Parathyroid adenoma (tissue), 2 donors: ENCODE data around the gene RUBCN.
A peak's percentile ranks its signal among the peaks of the same experiment; 100 is the strongest.

ENCODE experiments used
- H2AFZ ChIP-seq: fragments of 300-600 bp; sonication (generic); one replicate; pipeline ENCODE4 v1.7.0; 2017; ENCODE audit warnings: antibody characterized with exemption, mild to moderate bottlenecking
- H3K27ac ChIP-seq: fragments of 300-600 bp; sonication (generic); one replicate; pipeline ENCODE4 v1.7.0; 2017
- H3K27me3 ChIP-seq: fragments of 300-600 bp; sonication (generic); one replicate; pipeline ENCODE4 v1.7.0; 2017; ENCODE audit warnings: low read length; ENCODE audit not compliant: control insufficient read depth, insufficient read depth
- H3K36me3 ChIP-seq: fragments of 300-600 bp; sonication (generic); one replicate; pipeline ENCODE4 v1.7.0; 2017; ENCODE audit warnings: low read length; ENCODE audit not compliant: control insufficient read depth, insufficient read depth
- H3K4me1 ChIP-seq: fragments of 300-600 bp; sonication (generic); one replicate; pipeline ENCODE4 v1.7.0; 2017; ENCODE audit warnings: control low read depth
- H3K4me2 ChIP-seq: fragments of 300-600 bp; sonication (generic); one replicate; pipeline ENCODE4 v1.7.0; 2017; ENCODE audit warnings: low read length
- H3K4me3 ChIP-seq: fragments of 300-600 bp; sonication (generic); one replicate; pipeline ENCODE4 v1.7.0; 2017; ENCODE audit warnings: low read depth, low read length
- H3K79me2 ChIP-seq: fragments of 300-600 bp; sonication (generic); one replicate; pipeline ENCODE4 v1.7.0; 2017; ENCODE audit warnings: control low read depth
- H3K9ac ChIP-seq: fragments of 300-600 bp; sonication (generic); one replicate; pipeline ENCODE4 v1.7.0; 2017; ENCODE audit warnings: mild to moderate bottlenecking
- H3K9me3 ChIP-seq: fragments of 300-600 bp; sonication (generic); one replicate; pipeline ENCODE4 v1.7.0; 2017; ENCODE audit warnings: low read length; ENCODE audit not compliant: control insufficient read depth
- TF ChIP-seq, protein P1 (sequence below): fragments of 300-600 bp; sonication (generic); IDR thresholded peaks from one replicate; pipeline ENCODE4 v1.7.0; 2017; ENCODE audit warnings: antibody characterized with exemption, mild to moderate bottlenecking
- donor health status: primary hyperparathyroidism.

RUBCN gene

DNA sequence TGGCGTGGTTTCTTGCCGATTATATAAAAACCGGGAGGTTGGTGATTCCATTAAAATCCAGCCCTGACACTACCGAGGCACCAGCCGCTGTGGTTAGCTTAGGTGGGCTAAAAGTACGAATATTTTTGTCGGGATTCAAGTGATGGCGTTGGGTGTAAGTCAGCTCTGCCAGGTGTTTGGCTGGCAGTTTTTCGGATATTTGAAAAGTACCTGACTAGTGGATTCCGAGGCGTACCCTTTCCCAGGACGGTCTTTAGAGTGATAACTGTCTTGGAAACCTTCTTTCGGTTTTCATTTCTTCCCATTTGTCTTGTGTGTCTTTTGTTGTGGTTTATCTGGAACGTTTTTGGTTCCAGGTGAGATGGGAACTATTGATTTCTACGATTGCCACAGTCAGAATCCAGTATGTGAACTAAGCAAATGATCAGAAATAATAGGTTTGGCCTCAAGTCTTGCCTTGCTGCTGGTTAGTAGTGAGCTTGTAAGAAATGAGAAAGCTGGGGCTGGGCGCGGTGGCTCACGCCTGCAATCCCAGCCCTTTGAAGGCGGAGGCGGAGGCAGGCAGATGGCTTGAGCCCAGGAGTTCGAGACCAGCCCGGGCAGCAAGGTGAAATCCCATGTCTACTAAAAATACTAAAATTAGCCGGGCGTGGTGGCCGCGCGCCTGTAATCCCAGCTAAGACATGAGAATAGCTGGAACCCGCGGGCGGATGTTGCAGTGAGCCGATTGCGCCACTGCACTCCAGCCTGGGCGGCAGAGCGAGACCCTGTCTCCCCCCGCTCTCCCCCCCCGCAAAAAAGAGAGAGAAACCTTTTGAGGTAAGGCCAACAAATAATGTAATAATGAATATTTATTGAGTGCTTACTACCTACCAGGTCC, 14.4 kb upstream of the RUBCN start:
- H3K9me3 ChIP-seq: no peaks in the 10 kb centered on the region
- H3K4me3 ChIP-seq: peak overlapping the region; percentile 86
- peak overlapping the region; percentile 92 for H2AFZ ChIP-seq
- H3K36me3 ChIP-seq: no peaks in the 10 kb centered on the region
- H3K4me2 ChIP-seq: peak overlapping the region; percentile 99
- H3K27ac ChIP-seq: peak overlapping the region; percentile 91
- peaks cover 24% of the 10 kb centered on the region for H3K79me2 ChIP-seq
- no peaks in the 10 kb centered on the region for H3K27me3 ChIP-seq
- H3K9ac ChIP-seq: peak overlapping the region; percentile 22
- TF ChIP-seq, protein P1, sequence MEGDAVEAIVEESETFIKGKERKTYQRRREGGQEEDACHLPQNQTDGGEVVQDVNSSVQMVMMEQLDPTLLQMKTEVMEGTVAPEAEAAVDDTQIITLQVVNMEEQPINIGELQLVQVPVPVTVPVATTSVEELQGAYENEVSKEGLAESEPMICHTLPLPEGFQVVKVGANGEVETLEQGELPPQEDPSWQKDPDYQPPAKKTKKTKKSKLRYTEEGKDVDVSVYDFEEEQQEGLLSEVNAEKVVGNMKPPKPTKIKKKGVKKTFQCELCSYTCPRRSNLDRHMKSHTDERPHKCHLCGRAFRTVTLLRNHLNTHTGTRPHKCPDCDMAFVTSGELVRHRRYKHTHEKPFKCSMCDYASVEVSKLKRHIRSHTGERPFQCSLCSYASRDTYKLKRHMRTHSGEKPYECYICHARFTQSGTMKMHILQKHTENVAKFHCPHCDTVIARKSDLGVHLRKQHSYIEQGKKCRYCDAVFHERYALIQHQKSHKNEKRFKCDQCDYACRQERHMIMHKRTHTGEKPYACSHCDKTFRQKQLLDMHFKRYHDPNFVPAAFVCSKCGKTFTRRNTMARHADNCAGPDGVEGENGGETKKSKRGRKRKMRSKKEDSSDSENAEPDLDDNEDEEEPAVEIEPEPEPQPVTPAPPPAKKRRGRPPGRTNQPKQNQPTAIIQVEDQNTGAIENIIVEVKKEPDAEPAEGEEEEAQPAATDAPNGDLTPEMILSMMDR: no peak
- H3K4me1 ChIP-seq: no peaks in the 10 kb centered on the region

DNA sequence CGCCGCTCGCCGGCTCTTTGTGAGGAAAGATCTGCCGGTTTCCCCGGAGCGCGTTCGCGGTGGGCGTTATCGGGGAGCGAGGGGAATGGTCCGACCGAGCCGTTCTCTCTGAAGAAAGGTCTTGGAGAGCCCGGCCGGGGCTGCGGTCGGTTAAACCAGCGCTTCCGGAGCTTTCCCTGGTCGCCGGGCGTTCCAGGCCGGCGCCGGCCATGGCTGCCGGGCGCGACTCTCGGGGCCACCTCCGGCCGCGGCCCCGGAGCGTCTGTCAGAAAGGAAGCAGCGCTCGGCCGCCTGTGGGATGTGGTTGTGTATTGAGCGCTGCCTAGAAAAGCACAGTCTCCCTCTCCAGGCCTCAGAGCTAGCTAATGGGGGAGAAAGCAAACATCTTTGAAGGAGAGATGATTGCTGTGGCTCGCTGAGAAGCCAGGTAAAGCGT, 13.7 kb upstream of the RUBCN start:
- TF ChIP-seq, protein P1: no peak
- no peaks in the 10 kb centered on the region for H3K36me3 ChIP-seq

DNA sequence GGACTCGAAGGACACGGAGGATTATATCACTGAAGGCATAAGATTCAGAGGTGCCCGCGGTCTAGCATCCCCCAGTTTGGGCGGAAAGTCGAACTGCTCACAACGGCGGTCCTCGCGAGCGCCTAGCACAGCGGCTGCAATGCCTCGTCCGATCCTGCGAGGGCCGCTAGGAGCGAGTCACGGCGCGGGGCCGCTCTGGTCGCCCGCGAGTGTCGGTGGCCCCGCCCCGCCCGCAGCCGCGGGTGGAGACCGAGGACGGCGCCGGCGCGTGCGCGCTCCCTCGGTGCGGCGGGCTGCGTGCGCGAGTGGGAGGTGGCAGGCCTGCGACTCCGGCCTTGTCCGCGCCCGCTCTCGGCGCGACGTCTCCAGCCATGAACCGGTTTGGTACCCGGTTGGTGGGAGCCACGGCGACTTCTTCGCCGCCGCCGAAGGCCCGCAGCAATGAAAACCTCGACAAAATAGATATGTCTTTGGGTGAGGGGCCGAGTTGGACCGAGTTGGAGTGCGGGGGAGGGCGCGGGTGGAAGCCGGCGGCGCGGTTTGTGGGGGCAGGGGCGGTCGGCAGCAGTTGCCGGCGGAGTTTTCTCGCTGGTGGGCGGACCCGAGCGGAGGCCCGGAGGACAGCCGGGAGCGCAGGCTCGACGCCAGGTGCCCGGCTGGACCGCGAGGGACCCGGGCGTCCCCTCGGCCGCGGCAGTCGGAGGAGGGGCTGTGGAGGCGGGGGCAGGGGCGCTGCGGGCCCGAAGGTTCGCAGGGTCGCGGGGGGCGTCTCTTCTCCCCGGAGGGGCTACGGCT, 13.1 kb upstream of the RUBCN start, which contains the start of gene FYTTD1:
Gene FYTTD1, plus strand, starts transcription at position 283 of the 795 bp plus-strand sequence. Its CDS starts 89 bp downstream, at position 372.
- H3K4me2 ChIP-seq: peak within 1 kb of the TSS; percentile 99
- peak within 1 kb of the TSS; percentile 91 for H3K27ac ChIP-seq
- H3K9ac ChIP-seq: peak within 1 kb of the TSS; percentile 22
- no peaks in the 10 kb centered on the region for H3K9me3 ChIP-seq
- H2AFZ ChIP-seq: peak within 1 kb of the TSS; percentile 96
- H3K4me1 ChIP-seq: no peaks in the 10 kb centered on the region
- no peaks in the 10 kb centered on the region for H3K27me3 ChIP-seq
- H3K36me3 ChIP-seq: no peaks in the 10 kb centered on the region
- H3K79me2 ChIP-seq: peaks cover 17% of the 10 kb centered on the region
- peak within 1 kb of the TSS; percentile 86 for H3K4me3 ChIP-seq
- TF ChIP-seq, protein P1: peak; percentile 42

More for the DNA sequence above, 13.7 kb upstream of the RUBCN start:
- Histone ChIP-seq H3K27me3 (no peaks in the 10 kb centered on the region), H3K27ac (peak overlapping the region; percentile 91), H2AFZ (peak overlapping the region; percentile 92), H3K9me3 (no peaks in the 10 kb centered on the region), H3K4me2 (peak overlapping the region; percentile 99), H3K79me2 (peaks cover 18% of the 10 kb centered on the region), H3K4me3 (peak overlapping the region; percentile 86), H3K9ac (peak overlapping the region; percentile 22), H3K4me1 (no peaks in the 10 kb centered on the region)

DNA sequence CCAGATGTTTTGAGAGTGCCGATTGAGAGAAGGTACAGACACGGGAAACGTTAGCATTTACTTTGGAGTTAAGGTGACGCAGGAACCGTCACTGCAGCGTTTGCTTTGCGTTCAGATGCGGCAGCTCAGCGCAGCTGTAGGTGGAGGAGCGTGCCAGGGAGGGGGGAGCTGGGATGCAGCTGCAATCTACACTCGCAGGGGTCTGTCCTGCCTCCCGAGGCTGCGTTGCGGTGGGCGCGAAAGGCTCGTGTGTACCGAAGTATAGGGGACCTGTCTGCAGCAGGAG, 12.6 kb upstream of the RUBCN start:
- no peaks in the 10 kb centered on the region for H3K36me3 ChIP-seq
- H3K9ac ChIP-seq: no peak overlapping the region
- H3K27me3 ChIP-seq: no peaks in the 10 kb centered on the region
- peak overlapping the region; percentile 96 for H2AFZ ChIP-seq
- H3K79me2 ChIP-seq: peaks cover 14% of the 10 kb centered on the region
- H3K27ac ChIP-seq: peak overlapping the region; percentile 91
- peak overlapping the region; percentile 99 for H3K4me2 ChIP-seq
- H3K4me1 ChIP-seq: no peaks in the 10 kb centered on the region
- H3K4me3 ChIP-seq: peak overlapping the region; percentile 86
- no peaks in the 10 kb centered on the region for H3K9me3 ChIP-seq
- TF ChIP-seq, protein P1: no peak
